Heart right ventricle (tissue), 16 donors: ENCODE data around the gene LTBP1. TPM values are rescaled to one million over a fixed set of nuclear protein-coding genes. Genes with fewer than 3 reads are reported as not detected.
A peak's percentile ranks its signal among the peaks of the same experiment; 100 is the strongest.

ENCODE experiments used
- ATAC-seq, 8 donors: fragments of 200-7000 bp; cut with Tn5 transposase; one replicate each; pipeline ENCODE4 v1.9.1; 2020; ENCODE audit warnings: mild to moderate bottlenecking in 8 of 8, moderate library complexity in 8 of 8, moderate number of reproducible peaks in 1 of 8
- DNase-seq, 2 donors: peaks; one replicate each; pipeline ENCODE4 v3.0.0-alpha.2; 2020
- H3K27ac ChIP-seq, 10 donors: fragments of 200-600 bp; sonication (generic) in 2 of 10; one replicate each; pipeline versions ENCODE4 v1.5.0 to v1.8.0; 2020 to 2022; ENCODE audit warnings: mild to moderate bottlenecking in 3 of 10
- H3K27me3 ChIP-seq, 7 donors: fragments of 200-600 bp; one replicate each; pipeline ENCODE4 v1.8.0; 2021 to 2022; ENCODE audit warnings: mild to moderate bottlenecking in 2 of 7
- H3K36me3 ChIP-seq, 9 donors: fragments of 200-600 bp; sonication (generic) in 1 of 9; one replicate each; pipeline versions ENCODE4 v1.5.0 to v1.8.0; 2020 to 2022; ENCODE audit warnings: mild to moderate bottlenecking in 2 of 9
- H3K4me1 ChIP-seq, 9 donors: fragments of 200-600 bp; sonication (generic) in 1 of 9; one replicate each; pipeline versions ENCODE4 v1.5.0 to v1.8.0; 2020 to 2022; ENCODE audit warnings: mild to moderate bottlenecking in 4 of 9
- H3K4me3 ChIP-seq, 10 donors: fragments of 200-600 bp; sonication (generic) in 2 of 10; one replicate each; pipeline versions ENCODE4 v1.5.0 to v1.8.0; 2020 to 2022; ENCODE audit warnings: mild to moderate bottlenecking in 7 of 10, moderate library complexity in 2 of 10
- H3K9me3 ChIP-seq, 11 donors: fragments of 200-600 bp in 10 of 11; sonication (generic) in 2 of 11; one replicate each; pipeline versions ENCODE4 v1.5.0 to v1.8.0; 2013 to 2022; ENCODE audit warnings: mild to moderate bottlenecking in 2 of 11, control low read depth in 1 of 11, moderate library complexity in 1 of 11
- WGBS, 2 donors: extraction: QIAGEN DNeasy Blood & Tissue Kit; methylation state at CpG; one replicate each; pipeline ENCODE4 v1.1.7; 2013; ENCODE audit warnings: inconsistent platforms in 1 of 2; 5-methylcytosine and 5-hydroxymethylcytosine counted together
- intact Hi-C, 10 donors: fragments of 100-400 bp; cut with DNase I; formaldehyde crosslinking; loops; one replicate each; pipeline versions ENCODE4 v1.11.1 to v1.14.2; 2022
- polyA plus RNA-seq, 2 donors: library from polyadenylated mRNA; stranded (reverse); fragments of 200-250 nt; gene quantifications; one replicate each; pipeline ENCODE4 v1.2.3, GENCODE V29; 2013
- total RNA-seq, 10 donors: library from RNA; stranded (reverse); fragmentation: NEBNext Ultra II Directional in 3 of 10; extraction: Animal tissue kit (Norgen Biotek cat#: 25700) in 3 of 10; gene quantifications; one replicate each; pipeline versions ENCODE4 v1.2.1 to v1.2.4, GENCODE V29; 2021 to 2023
- TF ChIP-seq, protein P1 (sequence below), 9 donors: fragments of 200-600 bp; sonication (generic) in 2 of 9; IDR thresholded peaks; one replicate each; pipeline versions ENCODE4 v1.5.0 to v1.8.0; 2021 to 2022; ENCODE audit warnings: antibody characterized with exemption in 9 of 9, mild to moderate bottlenecking in 5 of 9, moderate library complexity in 1 of 9
- donor health status: Arrhythmogenic right ventricular cardiomyopathy.
- donor health status: ischemic (EF 13 %, LVEDD 7.1; RV severe dilation, severe dysfunction).
- donor health status: healthy with polysubstance abuse.
- donor health status: DM: no; HTN: yes; CAD: no.
- donor health status: DM: no; HTN: no; CAD: no.
- donor health status: ischemic (EF 25% LVEDD 6.9; RV normal size, moderate dysfunction).
- donor health status: ischemic (EF 25% LVEDD 5.7; RV mildly dilated, moderate dysfunction).
- donor health status: healthy.
- donor health status: DM: yes; HTN: yes; CAD: no.
- donor health status: Ischemic cardiomyopathy.
- donor health status: ischemic (EF 35%, LVEDD 5.7; RV mildly dilated, moderate dysfunction).
- donor health status: nonischemic (EF 11% LVEDD 7.7; RV severe dilation, severe dysfunction).
- donor health status: DM: yes; HTN: yes; CAD: no.
- donor health status: PGD.
- donor health status: ischemic (EF 29% LVEDD 5.4; RV normal size, mild dysfunction).
- donor health status: nonischemic (EF 23%, LVEDD 6.1; RV moderate dilation, normal function).

LTBP1 gene
- total and polyA plus RNA-seq, 12 donors, result 22.4 to 164 (median 84.3) TPM

GRCh38 chr2:33284287-33284686 lies 337.5 kb downstream of the LTBP1 start:
- Histone ChIP-seq H3K27ac (no peak overlapping the region), H3K4me1 (peaks cover 0 to 4% (median 0%) of the 10 kb centered on the region in 9 donors), H3K4me3 (no peak overlapping the region), H3K36me3 (peaks cover 0 to 84% (median 27%) of the 10 kb centered on the region in 9 donors), H3K9me3 (no peaks in the 10 kb centered on the region), H3K27me3 (no peaks in the 10 kb centered on the region)
- ATAC-seq, result no peak
- no peak for DNase-seq
- WGBS, 2 donors, result 85 to 87% methylated on average over 7 of the region's 7 CpGs
- intact Hi-C loops, result no loop called here
- TF ChIP-seq, protein P1, sequence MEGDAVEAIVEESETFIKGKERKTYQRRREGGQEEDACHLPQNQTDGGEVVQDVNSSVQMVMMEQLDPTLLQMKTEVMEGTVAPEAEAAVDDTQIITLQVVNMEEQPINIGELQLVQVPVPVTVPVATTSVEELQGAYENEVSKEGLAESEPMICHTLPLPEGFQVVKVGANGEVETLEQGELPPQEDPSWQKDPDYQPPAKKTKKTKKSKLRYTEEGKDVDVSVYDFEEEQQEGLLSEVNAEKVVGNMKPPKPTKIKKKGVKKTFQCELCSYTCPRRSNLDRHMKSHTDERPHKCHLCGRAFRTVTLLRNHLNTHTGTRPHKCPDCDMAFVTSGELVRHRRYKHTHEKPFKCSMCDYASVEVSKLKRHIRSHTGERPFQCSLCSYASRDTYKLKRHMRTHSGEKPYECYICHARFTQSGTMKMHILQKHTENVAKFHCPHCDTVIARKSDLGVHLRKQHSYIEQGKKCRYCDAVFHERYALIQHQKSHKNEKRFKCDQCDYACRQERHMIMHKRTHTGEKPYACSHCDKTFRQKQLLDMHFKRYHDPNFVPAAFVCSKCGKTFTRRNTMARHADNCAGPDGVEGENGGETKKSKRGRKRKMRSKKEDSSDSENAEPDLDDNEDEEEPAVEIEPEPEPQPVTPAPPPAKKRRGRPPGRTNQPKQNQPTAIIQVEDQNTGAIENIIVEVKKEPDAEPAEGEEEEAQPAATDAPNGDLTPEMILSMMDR (IDR thresholded peaks at IDR 0.05), result no peak

- Histone ChIP-seq H3K4me3 (no peak overlapping the region), H3K36me3 (peaks cover 0 to 66% (median 12%) of the 10 kb centered on the region in 9 donors), H3K27me3 (no peaks in the 10 kb centered on the region), H3K4me1 (peaks cover 0 to 28% (median 25%) of the 10 kb centered on the region in 9 donors), H3K27ac (no peak overlapping the region), H3K9me3 (no peaks in the 10 kb centered on the region)
- ATAC-seq (no peak), DNase-seq (no peak)
- intact Hi-C loops, result no loop called here
- WGBS, 2 donors, result 89 to 95% methylated on average over 2 of the region's 2 CpGs
- TF ChIP-seq, protein P1 (IDR thresholded peaks at IDR 0.05), result no peak
These were observed 340.8 kb downstream of the LTBP1 start for GRCh38 chr2:33287507-33288005.

DNA sequence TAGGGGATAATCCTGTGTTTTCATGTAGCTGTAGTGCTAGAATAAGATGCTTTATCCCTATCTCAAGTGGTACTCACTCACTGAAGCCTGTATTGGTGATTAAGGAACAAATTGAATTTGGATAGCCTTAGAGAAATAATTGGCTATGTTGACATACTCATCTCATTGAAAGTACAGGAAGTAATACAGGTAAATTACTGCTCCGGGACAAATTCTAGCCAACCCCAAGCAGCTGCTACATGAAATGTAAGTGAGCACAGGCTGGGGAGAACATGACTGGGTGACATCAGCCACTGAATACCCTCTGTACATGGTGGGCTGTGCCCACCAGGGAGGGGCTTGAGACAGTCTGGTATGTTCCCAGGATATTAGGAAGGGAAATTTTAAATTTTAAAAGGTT lies 341.3 kb downstream of the LTBP1 start:
- peaks cover 0 to 33% (median 26%) of the 10 kb centered on the region in 9 donors for H3K4me1 ChIP-seq
- intact Hi-C loops, result no loop called here
- no peaks in the 10 kb centered on the region for H3K27me3 ChIP-seq
- TF ChIP-seq, protein P1 (IDR thresholded peaks at IDR 0.05), result no peak
- no peak overlapping the region for H3K4me3 ChIP-seq
- H3K9me3 ChIP-seq, result no peaks in the 10 kb centered on the region
- DNase-seq, result no peak
- no peak overlapping the region for H3K27ac ChIP-seq
- peaks cover 0 to 61% (median 12%) of the 10 kb centered on the region in 9 donors for H3K36me3 ChIP-seq
- 74 to 79% methylated on average over 1 of the region's 1 CpG for WGBS, 2 donors
- no peak for ATAC-seq

DNA sequence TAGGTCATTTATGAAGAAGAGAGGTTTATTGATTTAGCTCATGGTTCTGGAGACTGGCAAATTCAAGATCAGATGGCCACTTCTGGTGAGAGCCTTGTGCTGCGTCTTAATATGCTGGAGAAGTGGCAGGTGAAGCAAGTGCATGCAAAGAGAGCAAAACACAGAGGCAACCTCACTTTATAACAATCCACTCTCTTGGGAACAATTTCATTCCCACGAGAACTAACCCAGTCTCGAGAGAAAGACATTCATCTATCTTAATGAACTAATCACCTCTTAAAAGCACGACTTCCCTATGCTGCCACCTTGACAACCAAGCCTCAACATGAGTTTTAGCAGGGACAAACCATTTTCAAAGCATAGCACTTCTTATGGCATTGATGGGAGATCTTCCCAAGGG lies 343.2 kb downstream of the LTBP1 start:
- H3K4me3 ChIP-seq, result no peak overlapping the region
- TF ChIP-seq, protein P1 (IDR thresholded peaks at IDR 0.05), result no peak
- DNase-seq (no peak), ATAC-seq (no peak)
- H3K27me3 ChIP-seq, result no peaks in the 10 kb centered on the region
- 94 to 97% methylated on average over 4 of the region's 4 CpGs for WGBS, 2 donors
- intact Hi-C loops, result loop anchor here in 1 of 10 donors (5.0 kb wide), 1 partner anchor 82 kb away; no protein-coding TSS in a partner anchor
- peaks cover 0 to 37% (median 31%) of the 10 kb centered on the region in 9 donors for H3K4me1 ChIP-seq
- no peaks in the 10 kb centered on the region for H3K9me3 ChIP-seq
- H3K36me3 ChIP-seq, result peaks cover 0 to 54% (median 5%) of the 10 kb centered on the region in 9 donors
- H3K27ac ChIP-seq, result peak overlapping the region in 6 of 10 donors; percentile 16 to 81 (median 44)
